Kidney (tissue), 14 donors: ENCODE data around the gene EOLA1. TPM values are rescaled to one million over a fixed set of nuclear protein-coding genes. Genes with fewer than 3 reads are reported as not detected.

ENCODE experiments used
- DNase-seq, 5 donors: peaks; one replicate each; pipeline ENCODE4 v3.0.0-alpha.2; 2013 to 2020
- FAIRE-seq: peaks from 2 replicates; lab custom pipeline; 2012; peaks lifted over from hg19 to GRCh38; lab: Jason Lieb, UNC
- H3K27ac ChIP-seq, 2 donors: one replicate each; pipeline ENCODE4 v1.7.0; 2013; ENCODE audit warnings: low read depth in 2 of 2, low read length in 2 of 2, inconsistent platforms in 1 of 2
- H3K27me3 ChIP-seq: one replicate; pipeline ENCODE4 v1.7.1; 2013; ENCODE audit warnings: low read length, inconsistent platforms; ENCODE audit not compliant: control insufficient read depth, insufficient read depth
- H3K36me3 ChIP-seq, 3 donors: one replicate each; pipeline versions ENCODE4 v1.7.0 to v1.7.1; 2013; ENCODE audit warnings: low read length in 3 of 3, control low read depth in 1 of 3, inconsistent platforms in 1 of 3; ENCODE audit not compliant: insufficient read depth in 3 of 3, control insufficient read depth in 2 of 3
- H3K4me1 ChIP-seq, 3 donors: one replicate each; pipeline versions ENCODE4 v1.7.0 to v1.7.1; 2013; ENCODE audit warnings: low read length in 3 of 3, inconsistent platforms in 1 of 3, low read depth in 1 of 3; ENCODE audit not compliant: control insufficient read depth in 2 of 3, insufficient read depth in 2 of 3
- H3K4me3 ChIP-seq, 3 donors: one replicate each; pipeline versions ENCODE4 v1.7.0 to v1.8.1; 2013; ENCODE audit warnings: low read length in 3 of 3, control low read depth in 1 of 3, inconsistent platforms in 1 of 3
- H3K9ac ChIP-seq, 3 donors: one replicate each; pipeline versions ENCODE4 v1.7.0 to v1.7.1; 2013; ENCODE audit warnings: low read length in 3 of 3, control low read depth in 1 of 3, inconsistent platforms in 1 of 3
- H3K9me3 ChIP-seq, 3 donors: one replicate each; pipeline versions ENCODE4 v1.7.0 to v1.7.1; 2013; ENCODE audit warnings: low read length in 3 of 3, control low read depth in 1 of 3, inconsistent platforms in 1 of 3; ENCODE audit not compliant: control insufficient read depth in 2 of 3, insufficient read depth in 1 of 3
- intact Hi-C: fragments of 100-400 bp; cut with DNase I; formaldehyde crosslinking; loops from one replicate; pipeline ENCODE4 v1.11.1; 2022
- polyA plus RNA-seq: library from polyadenylated mRNA; stranded (reverse); fragments of 350-450 nt; fragmentation: Illumina TruSeq; extraction: RNeasy Lipid Tissue Mini Kit (QIAGEN cat#74804); gene quantifications from one replicate; pipeline ENCODE4 v1.2.3, GENCODE V29; 2014; ENCODE audit warnings: low read depth, low replicate concordance; ENCODE audit not compliant: insufficient read depth
- total RNA-seq: library from RNA; stranded (reverse); fragmentation: NEBNext Ultra II Directional; extraction: Animal tissue kit (Norgen Biotek cat#: 25700); gene quantifications from one replicate; pipeline ENCODE4 v1.2.1, GENCODE V29; 2021
- TF ChIP-seq, protein P1 (sequence below): IDR thresholded peaks from 3 replicates; pipeline ENCODE4 v1.5.1; 2012; ENCODE audit warnings: mild to moderate bottlenecking, moderate library complexity, borderline replicate concordance; ENCODE audit not compliant: insufficient read depth; ENCODE audit errors: extremely low read depth
- donor health status: control.
- donor health status: control.
- donor health status: control.
- donor health status: control.
- donor health status: control.
- donor health status: DM: yes; HTN: yes; CAD: no.
- donor health status: Normal renal cell carcinoma (clear cell type).

Gene EOLA1
- total and polyA plus RNA-seq, 2 donors from 2014 or later = 20.2 to 39.0 TPM

DNA sequence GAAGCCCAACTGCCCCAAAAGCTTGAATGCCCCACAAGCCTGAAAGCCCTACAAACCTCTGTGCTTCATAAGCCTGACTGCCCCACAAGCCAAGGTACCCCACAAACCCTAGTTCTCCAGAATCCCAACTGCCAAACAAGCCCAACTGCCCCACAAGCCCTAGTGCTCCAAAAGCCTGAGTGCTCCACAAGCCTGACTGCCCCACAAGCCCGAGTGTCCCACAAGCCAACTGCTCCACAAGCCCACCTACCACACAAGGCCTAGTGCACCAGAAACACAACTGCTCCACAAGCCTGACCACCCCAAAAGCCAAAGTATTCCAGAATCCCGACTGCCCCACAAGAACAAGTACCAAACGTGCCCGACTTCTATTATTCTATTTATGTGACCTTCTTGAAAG lies 22.5 kb downstream of the EOLA1 start:
- no peak overlapping the region for H3K4me3 ChIP-seq
- H3K9ac ChIP-seq = no peak overlapping the region
- no peak overlapping the region for H3K27ac ChIP-seq
- H3K9me3 ChIP-seq = no peaks in the 10 kb centered on the region
- no peaks in the 10 kb centered on the region for H3K4me1 ChIP-seq
- no peaks in the 10 kb centered on the region for H3K27me3 ChIP-seq
- DNase-seq (no peak), FAIRE-seq (no peak)
- no peaks in the 10 kb centered on the region for H3K36me3 ChIP-seq
- intact Hi-C loops = no loop called here
- TF ChIP-seq, protein P1, sequence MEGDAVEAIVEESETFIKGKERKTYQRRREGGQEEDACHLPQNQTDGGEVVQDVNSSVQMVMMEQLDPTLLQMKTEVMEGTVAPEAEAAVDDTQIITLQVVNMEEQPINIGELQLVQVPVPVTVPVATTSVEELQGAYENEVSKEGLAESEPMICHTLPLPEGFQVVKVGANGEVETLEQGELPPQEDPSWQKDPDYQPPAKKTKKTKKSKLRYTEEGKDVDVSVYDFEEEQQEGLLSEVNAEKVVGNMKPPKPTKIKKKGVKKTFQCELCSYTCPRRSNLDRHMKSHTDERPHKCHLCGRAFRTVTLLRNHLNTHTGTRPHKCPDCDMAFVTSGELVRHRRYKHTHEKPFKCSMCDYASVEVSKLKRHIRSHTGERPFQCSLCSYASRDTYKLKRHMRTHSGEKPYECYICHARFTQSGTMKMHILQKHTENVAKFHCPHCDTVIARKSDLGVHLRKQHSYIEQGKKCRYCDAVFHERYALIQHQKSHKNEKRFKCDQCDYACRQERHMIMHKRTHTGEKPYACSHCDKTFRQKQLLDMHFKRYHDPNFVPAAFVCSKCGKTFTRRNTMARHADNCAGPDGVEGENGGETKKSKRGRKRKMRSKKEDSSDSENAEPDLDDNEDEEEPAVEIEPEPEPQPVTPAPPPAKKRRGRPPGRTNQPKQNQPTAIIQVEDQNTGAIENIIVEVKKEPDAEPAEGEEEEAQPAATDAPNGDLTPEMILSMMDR = no peak

DNA sequence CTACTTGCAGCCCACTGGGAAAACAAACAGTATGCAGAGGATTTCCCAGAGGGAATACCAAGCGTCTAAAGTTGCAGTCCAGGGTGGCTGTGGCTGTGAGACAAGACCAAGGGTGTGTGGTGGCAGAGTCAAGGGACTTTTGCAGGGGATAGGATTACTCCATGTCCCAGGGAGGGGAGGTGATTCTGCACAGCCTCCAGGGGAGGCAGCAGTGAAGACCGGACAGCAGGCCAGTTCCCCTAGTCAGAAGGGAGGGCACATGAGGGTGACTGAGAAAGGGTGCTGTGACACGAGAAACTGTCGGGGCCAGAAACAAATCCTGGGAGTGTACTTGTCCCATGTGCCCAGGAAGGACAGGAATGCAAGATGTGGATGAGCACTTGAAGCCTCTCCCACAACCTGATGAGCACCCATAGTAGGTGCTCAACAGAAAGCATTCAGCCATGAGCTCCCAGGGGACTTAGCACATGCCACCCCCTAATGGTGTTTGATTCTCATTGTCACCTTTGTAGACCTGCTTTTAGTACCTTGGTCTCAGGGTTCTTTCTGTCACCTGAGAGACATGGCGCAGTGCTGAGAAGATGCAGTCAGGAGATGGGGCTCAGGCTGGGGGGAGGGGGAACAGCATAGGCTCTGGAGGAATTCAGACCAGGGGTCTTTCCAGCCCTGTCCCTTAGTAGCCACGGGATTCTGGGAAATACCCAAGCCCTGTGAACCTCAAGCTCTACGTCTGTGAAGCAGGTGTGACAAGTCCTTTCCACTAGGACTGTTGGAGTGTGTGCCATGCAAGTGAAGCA lies 27.0 kb downstream of the EOLA1 start:
- FAIRE-seq = no peak
- no peaks in the 10 kb centered on the region for H3K36me3 ChIP-seq
- no peaks in the 10 kb centered on the region for H3K4me1 ChIP-seq
- no peaks in the 10 kb centered on the region for H3K9me3 ChIP-seq
- no peak overlapping the region for H3K4me3 ChIP-seq
- no peak overlapping the region for H3K9ac ChIP-seq
- no peaks in the 10 kb centered on the region for H3K27me3 ChIP-seq
- intact Hi-C loops = no loop called here
- no peak for DNase-seq
- no peak overlapping the region for H3K27ac ChIP-seq
- TF ChIP-seq, protein P1 = no peak

DNA sequence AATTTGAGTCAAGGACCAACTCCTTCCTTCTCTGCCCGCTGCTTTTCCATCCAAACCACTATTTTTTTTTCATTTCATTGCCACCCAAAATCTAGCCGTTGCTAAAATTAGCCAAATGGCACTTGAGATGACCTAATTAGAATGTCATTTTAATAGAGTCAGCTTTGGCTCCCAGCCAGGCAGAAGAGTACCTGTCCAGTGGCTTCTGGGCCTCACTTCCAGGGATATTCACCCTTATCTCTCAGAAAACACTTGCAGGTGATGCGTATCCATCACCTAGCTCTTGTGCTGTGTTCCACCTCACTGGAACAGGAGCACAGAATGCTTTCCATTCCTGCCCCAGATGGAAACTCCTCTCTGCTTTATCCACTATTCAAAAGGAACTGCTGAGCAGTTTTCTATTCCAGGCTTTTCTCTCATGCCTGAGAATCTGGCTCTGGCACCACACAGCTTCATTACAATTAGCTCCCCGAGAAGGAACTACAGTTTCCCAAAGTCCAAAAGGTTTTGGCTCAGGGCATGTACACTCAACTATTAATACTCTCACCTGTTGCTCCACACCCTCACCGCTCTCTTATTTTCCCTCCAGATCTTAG lies 28.0 kb downstream of the EOLA1 start:
- Histone ChIP-seq H3K27me3 (no peaks in the 10 kb centered on the region), H3K4me1 (no peaks in the 10 kb centered on the region), H3K27ac (no peak overlapping the region), H3K4me3 (no peak overlapping the region), H3K9me3 (no peaks in the 10 kb centered on the region), H3K36me3 (no peaks in the 10 kb centered on the region), H3K9ac (no peak overlapping the region)
- TF ChIP-seq, protein P1 = no peak
- FAIRE-seq = no peak
- no peak for DNase-seq
- intact Hi-C loops = no loop called here
